ENCODE data around the gene FOLR1.

GRCh38 chr11:72224564-72225410 lies 32.8 kb downstream of the FOLR1 start, which contains the start of gene INPPL1:
- no peak for TF ChIP-seq ELK1 (IDR thresholded peaks at IDR 0.05; ENCODE audit: borderline replicate concordance, low read depth, low read length)
- no peak for TF ChIP-seq CEBPB (IDR thresholded peaks at IDR 0.05; ENCODE audit: low read depth, low read length)
- TF ChIP-seq CTCF (conservative IDR thresholded peaks at IDR 0.05; ENCODE audit: low read depth, low read length), result no peak
- TF ChIP-seq RCOR1 (IDR thresholded peaks at IDR 0.05; ENCODE audit: insufficient replicate concordance, low read length), result no peak
- no peak for TF ChIP-seq POLR2A (IDR thresholded peaks at IDR 0.05; ENCODE audit: low read depth, low read length)
- TF ChIP-seq USF2 (IDR thresholded peaks at IDR 0.05; ENCODE audit: low read depth, low read length), result no peak
- TF ChIP-seq RFX5 (IDR thresholded peaks at IDR 0.05; ENCODE audit: low read depth, low read length), result no peak

All from IMR-90 (cell line).